ENCODE results near the gene LCE3A.
"Not testable (repeated sequence)": the region's sequence is repeated elsewhere in the genome, so short reads cannot be mapped to it uniquely, and the experiment has no call there.

The LCE3A gene, protein sequence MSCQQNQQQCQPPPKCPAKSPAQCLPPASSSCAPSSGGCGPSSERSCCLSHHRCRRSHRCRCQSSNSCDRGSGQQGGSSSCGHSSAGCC

DNA sequence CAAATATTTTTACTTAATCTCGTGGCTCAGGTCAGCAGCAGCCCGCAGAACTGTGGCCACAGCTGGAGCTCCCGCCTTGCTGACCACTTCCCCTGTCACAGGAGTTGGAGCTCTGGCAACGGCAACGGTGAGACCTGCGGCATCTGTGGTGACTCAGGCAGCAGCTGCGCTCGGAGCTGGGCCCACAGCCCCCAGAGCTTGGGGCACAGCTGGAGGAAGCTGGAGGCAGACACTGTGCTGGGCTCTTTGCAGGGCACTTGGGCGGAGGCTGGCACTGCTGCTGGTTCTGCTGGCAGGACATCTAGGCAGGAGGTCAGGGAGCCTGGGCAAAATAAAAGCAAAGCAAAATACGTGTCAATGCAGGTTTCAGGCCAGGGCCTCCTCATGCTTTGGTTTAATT lies at the start of gene LCE3A:
TSS of gene LCE3A (minus strand) at position 301 of the 400 bp plus-strand sequence. CDS start at position 301, 0 bp downstream.
- no peak for DNase-seq

DNA sequence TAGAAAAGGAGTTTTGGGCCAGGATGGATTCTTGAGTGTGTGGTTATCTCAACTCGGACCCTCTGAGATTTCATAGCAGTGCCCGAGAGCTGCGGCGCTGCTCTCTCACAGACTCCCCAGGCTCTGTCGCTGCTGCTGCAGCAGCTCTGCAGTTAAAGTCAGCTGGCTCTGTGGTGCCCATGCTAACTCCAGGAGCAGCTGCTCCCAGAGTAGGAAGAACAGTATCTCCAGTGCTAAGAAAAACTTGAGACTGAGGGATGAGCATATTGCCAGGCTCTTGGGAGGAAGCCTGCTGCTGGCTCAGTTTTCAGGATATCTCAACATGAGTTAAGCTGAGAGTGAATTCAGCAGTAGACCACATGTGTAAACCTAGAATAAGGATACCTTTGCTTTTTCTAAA lies 44.7 kb upstream of the LCE3A start:
- no peak for DNase-seq

DNA sequence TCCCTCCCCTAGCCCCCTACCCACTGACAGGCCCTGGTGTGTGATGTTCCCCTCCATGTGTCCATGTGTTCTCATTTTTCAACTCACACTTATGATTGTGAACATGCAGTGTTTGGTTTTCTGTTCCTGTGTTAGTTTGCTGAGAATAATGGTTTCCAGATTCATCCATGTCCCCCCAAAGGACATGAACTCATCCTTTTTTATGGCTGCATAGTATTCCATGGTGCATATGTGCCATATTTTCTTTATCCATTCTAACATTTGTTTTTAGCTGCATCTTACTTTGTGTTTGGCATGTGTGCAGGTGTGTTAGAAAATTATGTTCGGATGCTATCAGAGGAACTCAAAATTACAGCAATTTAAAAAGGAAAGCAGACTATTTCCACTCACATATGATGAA lies 43.3 kb upstream of the LCE3A start:
- DNase-seq: not testable (repeated sequence)

DNA sequence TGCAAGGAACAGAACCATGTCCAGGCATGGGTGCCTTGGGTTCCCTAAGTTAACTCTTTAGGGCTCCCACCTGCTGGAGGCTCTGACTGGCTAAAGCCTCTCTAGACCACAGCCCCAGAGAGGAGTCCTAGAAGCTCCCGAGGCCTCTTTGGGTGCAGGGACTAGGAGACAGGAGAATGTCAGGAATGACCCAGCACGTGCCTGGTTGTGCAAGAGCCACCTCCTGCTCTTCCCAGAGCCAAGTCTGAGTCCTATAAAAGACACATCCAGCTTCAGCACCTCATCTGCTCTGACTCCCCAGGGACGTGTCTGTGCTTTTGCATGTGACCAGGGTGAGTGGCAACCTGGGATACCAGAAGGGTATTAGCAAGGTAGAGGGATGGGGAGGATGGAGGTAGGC lies 40.2 kb upstream of the LCE3A start, which contains the start of gene LCE2D:
TSS of gene LCE2D (plus strand) at position 283 of the 400 bp plus-strand sequence. CDS start 726 bp downstream, outside the sequence.
- no peak for DNase-seq

DNA sequence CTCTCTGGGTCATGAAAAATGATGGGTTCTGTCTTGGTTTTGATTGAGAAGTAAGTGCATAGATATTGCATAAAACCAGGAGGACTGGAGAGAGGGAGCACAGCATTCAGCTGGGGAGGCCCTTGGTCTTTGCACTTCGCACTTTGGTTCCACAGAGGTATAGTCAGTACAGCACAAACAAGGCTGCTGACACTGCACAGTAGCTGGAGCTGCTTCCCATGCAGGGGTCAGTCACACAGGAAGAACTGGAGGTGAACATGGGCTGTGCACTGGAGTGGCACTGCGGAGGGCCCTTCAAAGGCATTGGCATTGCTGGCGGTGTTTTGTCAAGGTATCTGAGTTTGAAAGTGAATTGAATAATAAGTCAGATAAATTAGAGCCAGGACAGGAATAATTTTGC lies 35.7 kb upstream of the LCE3A start:
- DNase-seq: no peak

DNA sequence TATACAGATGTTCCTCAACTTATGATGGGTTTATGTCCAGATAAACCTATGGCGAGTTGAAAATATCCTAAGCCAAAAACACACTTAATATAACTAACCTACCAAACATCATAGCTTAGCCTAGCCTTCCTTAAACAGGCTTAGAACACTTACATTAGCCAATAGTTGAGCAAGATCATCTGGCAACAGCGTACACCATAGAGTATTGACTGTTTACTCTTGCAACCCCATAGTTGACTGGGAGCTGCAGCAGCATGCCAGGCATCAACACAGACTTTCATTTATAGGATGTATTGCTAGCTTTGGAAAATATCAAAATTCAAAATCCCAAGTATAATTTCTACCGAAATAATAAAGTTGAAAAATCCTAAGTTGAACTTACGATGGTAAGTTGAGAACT lies 34.8 kb upstream of the LCE3A start:
- no peak for DNase-seq

DNA sequence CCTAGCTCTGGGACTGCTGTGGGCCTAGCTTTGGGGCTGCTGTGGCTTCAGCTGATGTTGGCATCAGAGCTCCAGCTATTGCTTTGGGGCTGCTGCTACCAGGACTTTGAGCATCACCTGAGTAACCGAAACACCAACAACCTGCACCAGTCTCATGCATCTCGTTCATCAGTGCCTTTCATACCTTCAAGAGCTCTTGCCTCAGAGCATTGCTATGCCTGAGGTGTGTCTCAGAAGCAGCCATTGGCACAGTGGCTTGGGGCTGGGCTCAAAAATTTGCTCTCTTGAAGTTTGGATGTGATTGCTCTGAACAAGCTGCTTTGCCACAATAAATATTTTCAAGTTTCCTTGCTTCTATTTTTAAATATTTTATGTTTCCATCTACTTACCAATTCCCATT lies 33.6 kb upstream of the LCE3A start:
- no peak for DNase-seq

DNA sequence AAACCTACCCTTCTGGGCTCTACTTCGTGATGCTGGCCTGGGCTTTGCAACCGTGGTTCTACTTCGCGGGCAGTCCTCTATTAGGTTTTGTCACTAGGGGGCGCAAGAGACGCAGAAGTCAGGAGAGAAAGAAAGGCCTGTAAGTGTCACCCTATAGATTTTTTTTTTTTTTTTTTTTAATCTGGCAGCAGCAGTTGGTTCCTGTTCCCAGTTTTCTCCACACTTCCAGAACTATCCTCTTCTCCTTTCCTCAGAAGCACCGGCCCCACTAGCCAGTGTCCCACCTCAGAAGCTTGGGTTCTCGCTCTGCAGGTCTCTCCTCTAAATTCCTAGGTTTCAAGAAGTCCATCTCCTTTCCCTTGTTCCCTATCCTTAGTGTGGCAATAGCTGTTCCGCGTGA lies 31.2 kb upstream of the LCE3A start:
- peak; percentile 49 to 63 for DNase-seq

DNA sequence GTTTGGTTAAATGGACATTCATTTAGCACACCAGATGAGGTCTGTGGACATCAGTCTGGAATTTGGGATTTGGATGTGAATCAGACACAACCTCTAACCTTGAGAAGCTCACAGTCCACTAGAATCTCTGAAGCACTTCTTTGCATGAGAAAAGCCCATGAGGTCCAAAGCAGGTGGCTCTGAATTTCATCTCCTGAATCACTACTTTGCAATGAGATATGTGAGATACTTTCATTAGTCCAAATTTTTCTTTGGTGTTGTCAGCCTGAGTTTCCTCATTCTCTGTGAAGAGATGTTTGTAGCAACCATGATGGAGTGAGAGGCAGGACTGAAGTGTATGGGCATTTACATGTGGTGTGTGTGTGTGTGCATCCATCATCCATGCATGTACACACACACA lies 23.8 kb upstream of the LCE3A start:
- no peak for DNase-seq

DNA sequence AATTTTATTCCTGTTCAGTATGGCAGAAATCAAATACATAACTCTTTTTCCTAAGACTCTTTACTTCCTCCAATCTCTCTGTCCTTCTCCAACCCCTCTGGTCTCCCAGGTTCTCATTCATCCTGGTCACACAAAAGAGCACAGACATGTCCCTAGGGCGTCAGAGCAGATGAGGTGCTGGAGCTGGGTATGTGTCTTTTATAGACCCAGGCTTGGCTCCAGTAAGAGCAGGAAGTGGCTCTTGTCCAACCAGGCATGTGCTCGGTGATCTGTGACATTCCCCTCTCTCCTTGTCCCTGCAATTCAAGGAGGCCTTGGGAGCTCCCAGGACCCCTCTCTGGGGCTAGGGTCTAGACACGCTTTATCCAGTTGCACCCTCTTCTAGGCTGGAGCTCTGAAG lies 22.2 kb upstream of the LCE3A start:
- DNase-seq: no peak

DNA sequence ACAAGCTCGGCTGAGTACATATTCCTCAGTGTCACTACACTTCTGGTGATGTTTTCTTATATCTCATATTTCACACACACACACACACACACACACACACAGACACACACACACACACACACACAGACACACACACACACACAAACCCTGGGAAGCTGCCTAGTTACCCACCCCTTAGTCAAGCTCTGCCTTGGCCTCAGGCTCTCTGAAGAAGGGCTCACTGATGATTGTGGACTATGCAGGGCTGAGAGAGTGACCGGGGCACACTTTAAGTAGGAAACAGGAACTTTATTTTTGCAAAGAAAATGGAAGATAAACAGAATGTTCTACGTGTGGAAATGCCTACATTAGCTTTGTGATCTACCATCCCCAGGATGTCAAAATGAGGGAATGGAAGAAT lies 21.0 kb upstream of the LCE3A start:
- no peak for DNase-seq

DNA sequence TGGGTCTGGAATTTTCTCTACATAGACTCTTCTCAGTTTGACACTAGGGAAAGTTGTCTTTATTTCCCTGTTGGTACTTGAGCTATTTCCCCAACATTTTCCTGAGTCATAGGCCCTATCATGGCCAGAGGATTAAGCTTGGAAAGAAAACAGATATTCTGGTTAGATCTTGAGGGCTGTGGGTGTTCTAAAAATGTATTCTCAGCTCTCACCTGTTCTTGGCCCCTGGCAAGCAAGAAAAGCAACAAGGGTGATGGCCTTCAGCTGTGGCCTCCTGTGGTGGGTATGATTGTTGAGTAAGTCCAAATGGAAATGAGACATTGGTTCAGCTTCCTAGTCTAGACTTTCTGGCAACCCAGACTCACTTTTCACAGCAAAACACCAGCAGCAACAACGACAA lies 17.4 kb upstream of the LCE3A start:
- DNase-seq: no peak

DNA sequence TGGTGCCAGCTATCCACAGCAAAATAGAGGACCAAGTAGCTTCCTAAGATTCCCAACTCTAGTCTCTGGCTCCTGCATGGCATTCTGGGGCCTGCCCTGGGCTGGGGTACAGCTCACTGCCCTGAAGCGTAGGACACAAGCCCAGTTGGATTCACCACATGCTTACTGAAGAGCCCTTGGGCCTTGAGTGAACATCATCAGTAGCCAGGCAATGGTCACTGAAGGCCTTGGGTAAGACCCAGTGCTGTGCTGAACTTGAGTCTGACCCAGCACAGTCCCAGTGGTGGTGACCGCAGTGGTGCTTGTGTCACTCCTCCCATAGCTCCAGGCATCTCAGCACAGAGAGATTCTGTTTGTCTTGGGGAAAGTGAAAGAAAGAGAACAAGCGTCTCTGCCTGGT lies 7.7 kb upstream of the LCE3A start:
- no peak for DNase-seq

DNA sequence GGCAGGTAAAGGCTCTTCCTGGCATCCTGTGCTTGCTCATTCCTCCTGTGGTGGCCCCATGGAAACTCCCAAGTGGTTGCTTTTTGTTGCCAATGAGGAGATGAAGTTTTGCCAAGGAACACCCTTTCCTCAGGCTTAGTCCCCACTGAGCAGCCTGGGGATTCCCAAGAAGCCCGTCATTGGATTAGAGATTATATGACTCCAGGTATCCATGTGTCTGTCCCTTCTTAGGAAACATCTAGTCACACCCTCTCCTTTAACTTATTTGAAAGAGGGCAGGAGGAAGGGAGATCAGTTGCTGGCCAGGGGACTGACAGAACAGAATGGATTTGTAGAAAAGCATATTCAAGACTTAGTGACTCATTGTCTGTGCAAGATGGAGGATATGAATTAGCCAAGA lies 3.8 kb upstream of the LCE3A start:
- DNase-seq: no peak

DNA sequence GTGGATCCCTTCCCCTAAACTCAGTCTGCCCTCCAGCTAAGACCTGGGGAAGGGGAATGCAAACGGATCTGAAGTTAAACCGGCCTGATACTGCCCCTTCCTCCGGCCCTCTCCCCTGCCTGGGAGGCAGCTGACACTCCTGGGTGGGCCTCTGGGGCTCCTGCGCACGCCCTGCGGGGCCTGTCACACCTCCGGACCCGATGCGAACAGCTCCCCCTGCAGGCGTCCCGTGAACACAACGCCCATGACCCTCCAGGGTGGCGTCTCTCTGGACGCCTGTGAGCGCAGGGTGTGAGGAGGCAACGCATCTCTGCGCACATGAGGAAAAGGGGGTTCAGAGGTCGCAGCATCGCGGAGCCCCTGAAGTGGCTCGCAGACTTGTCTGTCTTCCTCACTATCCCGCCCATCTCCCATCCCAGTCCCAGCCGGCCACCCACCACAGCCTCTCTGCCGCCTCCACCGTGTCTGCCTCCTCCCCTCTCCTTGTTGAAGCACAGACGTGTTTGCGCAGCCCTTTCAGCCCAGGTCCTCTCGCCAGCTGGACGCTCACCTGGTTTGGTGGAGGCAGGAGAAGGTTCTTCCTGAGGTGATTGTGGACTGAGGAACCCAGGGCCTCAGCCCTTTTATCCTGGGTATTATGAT lies 421 bp upstream of the LCE3A start:
- peak in 1 of 2 donors; percentile 47 for DNase-seq

DNA sequence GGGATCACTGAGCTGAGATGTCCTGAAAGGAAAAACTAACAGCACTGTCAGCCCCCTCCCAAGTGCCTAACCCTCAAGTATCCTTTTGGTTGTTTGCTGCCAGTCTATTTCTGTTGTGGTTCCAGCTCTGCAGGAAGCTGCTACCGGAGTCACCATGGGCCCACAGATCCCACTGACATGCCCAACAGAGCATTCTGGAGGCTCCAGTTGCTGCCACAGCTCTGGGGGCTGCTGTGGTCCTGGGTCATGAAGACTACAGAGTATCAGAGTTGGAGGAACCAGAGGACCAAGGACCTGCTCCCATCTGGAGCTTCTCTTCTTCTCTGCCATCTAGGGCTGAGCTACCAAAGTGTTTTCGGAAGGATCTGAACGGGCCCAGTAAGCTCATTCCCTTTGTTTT lies 910 bp downstream of the LCE3A start:
- no peak for DNase-seq

DNA sequence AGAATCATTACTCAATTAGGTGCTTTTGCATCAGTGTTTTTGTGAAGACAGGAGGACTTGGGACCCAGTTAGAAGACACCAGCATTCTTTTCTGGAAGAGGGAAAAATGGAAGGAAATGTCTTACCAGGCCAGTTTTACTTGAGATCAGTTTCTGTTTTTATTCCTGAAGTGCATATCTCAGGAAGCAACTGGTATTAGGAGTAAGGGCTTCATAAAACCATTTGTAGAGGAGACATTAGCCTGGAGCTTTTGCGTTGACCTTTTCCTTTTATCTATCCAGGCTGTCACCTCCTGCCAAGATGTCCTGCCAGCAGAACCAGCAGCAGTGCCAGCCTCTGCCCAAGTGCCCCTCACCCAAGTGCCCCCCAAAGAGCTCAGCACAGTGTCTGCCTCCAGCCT lies 9.4 kb downstream of the LCE3A start, which contains the start of gene LCE3B:
TSS of gene LCE3B (plus strand) at position 301 of the 400 bp plus-strand sequence. CDS start at position 301, 0 bp downstream.
- no peak for DNase-seq

DNA sequence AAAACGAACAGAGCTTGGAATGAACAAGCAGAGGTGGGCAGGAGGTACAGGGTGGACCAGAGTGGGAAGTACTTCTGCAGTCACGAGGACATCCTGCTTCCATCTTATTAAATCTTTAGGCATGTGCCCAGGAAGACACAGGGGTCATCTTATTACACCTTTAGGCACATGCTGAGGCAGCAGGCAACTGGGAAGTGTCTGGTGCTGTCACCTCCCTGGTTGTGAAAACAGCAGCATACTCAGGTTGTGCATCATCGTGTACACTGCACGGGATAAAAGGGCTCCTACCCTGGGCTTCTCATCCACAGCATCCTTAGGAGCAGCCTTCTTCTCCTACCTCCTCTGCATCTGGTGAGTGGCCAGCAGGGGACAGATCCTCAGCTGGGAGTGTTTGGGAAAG lies 23.0 kb downstream of the LCE3A start, which contains the start of gene LCE3C:
TSS of gene LCE3C (plus strand) at position 301 of the 400 bp plus-strand sequence. CDS start 498 bp downstream, outside the sequence.
- no peak for DNase-seq

DNA sequence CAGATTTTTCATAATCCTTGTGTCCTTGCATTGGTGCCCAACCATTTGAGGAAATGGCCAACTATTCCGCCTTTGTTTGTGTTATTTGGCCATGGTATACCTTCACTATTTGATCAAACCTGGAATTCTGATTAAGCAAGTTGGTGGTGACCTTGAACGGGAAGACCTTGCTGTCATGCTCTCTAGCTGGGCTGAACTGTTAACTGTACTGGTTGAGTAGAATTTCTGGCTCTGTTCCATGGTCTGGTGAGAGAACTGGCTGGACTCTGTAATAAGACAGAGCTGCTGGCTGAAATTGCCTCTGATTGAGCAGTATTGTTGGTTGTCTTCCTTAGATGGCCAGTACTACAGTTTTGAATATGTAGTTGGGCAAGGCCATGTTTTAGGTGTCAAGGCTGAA lies 25.9 kb downstream of the LCE3A start:
- no peak for DNase-seq

DNA sequence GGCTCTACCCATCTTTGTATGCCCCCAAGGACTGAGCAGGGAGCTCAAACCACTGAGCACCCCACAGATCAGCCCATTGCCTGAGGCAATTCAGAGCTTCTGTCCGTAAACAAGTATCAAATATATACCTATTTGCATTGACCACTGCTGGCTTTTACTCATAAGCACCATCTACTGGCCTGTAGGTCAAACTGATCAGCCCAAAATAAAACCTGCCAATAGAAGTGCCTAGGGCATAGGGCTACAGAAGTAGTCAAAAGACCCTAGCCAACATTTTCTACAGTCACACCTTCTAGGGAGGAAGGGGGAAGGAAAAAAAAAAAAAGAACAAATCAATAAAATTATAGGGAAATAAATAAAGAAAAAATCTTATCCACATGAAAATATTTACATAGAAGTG lies 37.3 kb downstream of the LCE3A start:
- DNase-seq: no peak

DNA sequence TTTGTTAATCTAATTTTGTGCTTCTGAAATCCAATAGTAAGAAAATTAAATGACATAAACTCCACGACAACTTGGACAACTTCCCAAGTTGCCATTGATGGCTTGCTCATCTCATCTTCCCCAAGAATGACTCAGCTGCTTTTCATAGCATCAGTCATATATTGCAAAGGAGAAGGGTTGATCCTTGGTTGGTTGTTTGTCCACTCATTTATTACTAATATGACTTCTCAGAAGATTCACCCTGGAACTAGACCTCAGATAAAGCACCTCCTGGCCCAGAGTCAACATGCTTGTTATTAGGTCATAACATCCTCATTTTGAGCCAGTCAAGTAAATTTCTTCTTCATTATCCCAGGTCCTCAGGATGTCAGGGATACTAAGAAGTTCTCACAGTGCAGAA lies 40.3 kb downstream of the LCE3A start:
- DNase-seq: no peak

DNA sequence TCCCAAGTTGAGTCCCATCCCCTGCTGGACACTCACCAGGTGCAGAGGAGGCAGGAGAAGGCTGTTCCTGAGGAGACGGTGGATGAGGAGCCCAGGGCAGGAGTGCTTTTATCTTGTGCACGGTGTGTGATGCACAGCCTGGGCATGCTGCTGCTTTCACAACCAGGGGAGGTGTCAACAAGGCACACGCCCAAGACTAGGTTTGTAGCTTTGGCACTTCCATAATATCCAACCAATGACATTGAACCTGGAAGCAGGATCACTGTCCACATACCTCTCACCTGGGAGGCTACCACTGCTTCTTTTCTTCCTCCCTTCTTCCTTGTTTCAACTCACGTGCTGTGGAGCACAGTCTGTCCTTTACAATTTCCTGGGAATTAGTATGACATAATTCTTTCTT lies 42.5 kb downstream of the LCE3A start, which contains the start of gene LCE3D:
TSS of gene LCE3D (minus strand) at position 84 of the 400 bp plus-strand sequence. CDS start 580 bp downstream, outside the sequence.
- DNase-seq: no peak

DNA sequence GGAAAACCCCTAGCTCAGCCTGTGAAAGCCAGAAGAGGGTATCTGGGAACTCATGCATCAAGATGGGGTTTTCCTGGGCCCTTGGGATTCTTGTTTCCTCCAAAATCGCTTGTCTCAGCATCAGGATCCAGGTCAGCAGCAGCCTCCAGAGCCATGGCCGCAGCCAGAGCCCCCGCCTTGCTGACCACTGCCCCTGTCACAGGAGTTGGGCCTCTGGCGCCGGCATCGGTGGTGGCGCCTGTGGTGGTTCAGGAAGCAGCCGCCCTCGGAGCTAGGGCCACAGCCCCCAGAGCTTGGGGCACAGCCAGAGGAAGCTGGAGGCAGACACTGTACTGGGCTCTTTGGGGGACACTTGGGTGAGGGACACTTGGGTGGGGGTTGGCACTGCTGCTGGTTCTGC lies 43.4 kb downstream of the LCE3A start:
- not testable (repeated sequence) for DNase-seq

DNA sequence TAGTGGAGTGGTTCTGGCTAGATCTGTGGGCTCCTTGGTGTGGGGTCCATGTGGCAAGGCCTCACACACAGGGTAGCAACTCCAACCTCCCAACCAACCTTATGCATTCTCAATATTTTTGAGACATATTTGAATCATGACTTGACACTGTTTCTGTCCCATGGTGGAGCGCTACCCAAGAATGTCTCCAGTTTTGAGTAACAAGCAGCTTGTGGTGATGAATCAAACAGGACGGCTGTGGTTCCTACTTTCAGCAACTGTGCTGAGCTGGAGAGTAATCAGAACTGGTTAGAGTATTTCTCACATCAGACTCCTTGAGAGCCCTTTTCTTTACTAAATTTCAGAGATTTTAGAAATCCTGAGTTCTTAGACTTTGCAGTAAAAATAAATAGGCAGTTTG lies 45.7 kb downstream of the LCE3A start:
- DNase-seq: no peak
